Measurements from ENCODE around the gene SH3TC2.

The SH3TC2 gene

GRCh38 chr5:149028161-149028560 is 34.7 kb downstream of the SH3TC2 start:
- no peak for DNase-seq (ENCODE audit: low read depth)

- no peak for DNase-seq (ENCODE audit: low read depth)
Measured at GRCh38 chr5:149027636-149028035, 35.2 kb downstream of the SH3TC2 start.

- no peak for DNase-seq (ENCODE audit: low read depth)
Measured at GRCh38 chr5:149024943-149025342, 37.9 kb downstream of the SH3TC2 start.

GRCh38 chr5:149024477-149024876 is 38.4 kb downstream of the SH3TC2 start:
- no peak for DNase-seq (ENCODE audit: low read depth)

- DNase-seq (ENCODE audit: low read depth): no peak
Measured at GRCh38 chr5:149022200-149022599, 40.7 kb downstream of the SH3TC2 start.

- DNase-seq (ENCODE audit: low read depth): no peak
Measured at GRCh38 chr5:149019679-149020078, 43.2 kb downstream of the SH3TC2 start.

- no peak for DNase-seq (ENCODE audit: low read depth)
Measured at GRCh38 chr5:149018909-149019443, 43.9 kb downstream of the SH3TC2 start.

GRCh38 chr5:149017636-149018035 is 45.2 kb downstream of the SH3TC2 start:
- no peak for DNase-seq (ENCODE audit: low read depth)

- DNase-seq (ENCODE audit: low read depth): no peak
Measured at GRCh38 chr5:149015561-149015960, 47.3 kb downstream of the SH3TC2 start.

GRCh38 chr5:149015126-149015525 is 47.7 kb downstream of the SH3TC2 start:
- no peak for DNase-seq (ENCODE audit: low read depth)

- no peak for DNase-seq (ENCODE audit: low read depth)
Measured at GRCh38 chr5:149014571-149015031, 48.3 kb downstream of the SH3TC2 start.

- DNase-seq (ENCODE audit: low read depth): no peak
Measured at GRCh38 chr5:149013796-149014195, 49.1 kb downstream of the SH3TC2 start.

GRCh38 chr5:149012350-149012749 is 50.5 kb downstream of the SH3TC2 start:
- no peak for DNase-seq (ENCODE audit: low read depth)

- DNase-seq (ENCODE audit: low read depth): no peak
Measured at GRCh38 chr5:149011728-149012127, 51.1 kb downstream of the SH3TC2 start.

GRCh38 chr5:149011084-149011483 is 51.8 kb downstream of the SH3TC2 start:
- DNase-seq (ENCODE audit: low read depth): no peak

- no peak for DNase-seq (ENCODE audit: low read depth)
Measured at GRCh38 chr5:149007174-149007573, 55.7 kb downstream of the SH3TC2 start.

- DNase-seq (ENCODE audit: low read depth): no peak
Measured at GRCh38 chr5:149006426-149006825, 56.4 kb downstream of the SH3TC2 start.

- DNase-seq (ENCODE audit: low read depth): no peak
Measured at GRCh38 chr5:149005077-149005892, 57.6 kb downstream of the SH3TC2 start.

GRCh38 chr5:149004559-149004958 is 58.3 kb downstream of the SH3TC2 start:
- no peak for DNase-seq (ENCODE audit: low read depth)

- DNase-seq (ENCODE audit: low read depth): no peak
Measured at GRCh38 chr5:149002761-149003689, 59.8 kb downstream of the SH3TC2 start.

GRCh38 chr5:149002053-149002452 is 60.8 kb downstream of the SH3TC2 start:
- DNase-seq (ENCODE audit: low read depth): no peak

- DNase-seq (ENCODE audit: low read depth): no peak
Measured at GRCh38 chr5:149001162-149001561, 61.7 kb downstream of the SH3TC2 start.

GRCh38 chr5:148999741-149000140 is 63.1 kb downstream of the SH3TC2 start:
- DNase-seq (ENCODE audit: low read depth): no peak
